GM19025 (cell line): ENCODE measurements around the gene HDAC8.

ENCODE experiments used
- ATAC-seq: cut with Tn5 transposase; IDR thresholded peaks from one replicate; pipeline ENCODE4 v1.9.1; 2021; ENCODE audit warnings: mild to moderate bottlenecking, low read depth, moderate library complexity; ENCODE audit not compliant: unreplicated experiment

HDAC8 gene

DNA sequence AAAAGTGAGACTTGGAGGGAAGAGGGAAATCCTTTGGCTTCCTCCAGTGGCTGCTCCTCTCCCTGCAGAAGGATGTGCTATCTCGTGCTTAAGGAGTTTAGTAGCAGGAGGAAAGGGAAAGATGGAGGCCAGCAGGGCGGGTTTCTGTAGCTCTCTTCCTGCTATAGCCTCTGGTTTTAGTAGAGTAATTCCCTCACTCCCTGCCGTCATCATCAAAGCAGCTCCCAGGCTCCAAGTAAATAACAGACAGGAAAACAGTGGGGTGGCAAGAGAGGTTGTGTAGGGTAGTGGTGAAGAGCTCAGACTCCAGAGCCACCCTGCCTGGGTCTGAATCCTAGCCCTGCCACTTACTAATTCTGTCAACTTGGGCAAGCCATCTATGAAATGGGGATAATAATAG is 185.4 kb downstream of the HDAC8 start:
- ATAC-seq = no peak

- no peak for ATAC-seq
Measured at GRCh38 chrX:72382202-72382595, 190.4 kb downstream of the HDAC8 start.

- no peak for ATAC-seq
Measured at GRCh38 chrX:72381439-72382201, 191.0 kb downstream of the HDAC8 start.

- no peak for ATAC-seq
Measured at GRCh38 chrX:72376124-72376523, 196.5 kb downstream of the HDAC8 start.

- no peak for ATAC-seq
Measured at GRCh38 chrX:72373136-72373535, 199.5 kb downstream of the HDAC8 start.

DNA sequence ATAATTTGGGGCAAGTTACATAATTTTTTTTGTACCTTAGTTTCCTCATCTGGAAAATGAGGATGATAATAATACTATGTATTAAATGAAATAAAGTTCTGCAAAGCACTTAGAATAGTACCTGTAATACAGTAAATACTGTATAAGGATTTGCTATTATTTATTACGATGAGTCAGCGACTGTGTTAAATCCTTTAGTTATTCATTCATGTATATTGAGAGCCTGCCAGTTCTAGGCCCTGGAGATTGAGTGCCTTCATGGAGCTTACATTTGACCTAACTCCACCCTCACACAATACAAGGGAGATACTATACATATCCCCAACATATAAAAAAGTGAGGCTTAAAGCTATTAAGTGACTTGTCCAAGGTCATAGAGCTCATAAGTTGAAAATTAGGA is 199.9 kb downstream of the HDAC8 start:
- ATAC-seq = no peak

DNA sequence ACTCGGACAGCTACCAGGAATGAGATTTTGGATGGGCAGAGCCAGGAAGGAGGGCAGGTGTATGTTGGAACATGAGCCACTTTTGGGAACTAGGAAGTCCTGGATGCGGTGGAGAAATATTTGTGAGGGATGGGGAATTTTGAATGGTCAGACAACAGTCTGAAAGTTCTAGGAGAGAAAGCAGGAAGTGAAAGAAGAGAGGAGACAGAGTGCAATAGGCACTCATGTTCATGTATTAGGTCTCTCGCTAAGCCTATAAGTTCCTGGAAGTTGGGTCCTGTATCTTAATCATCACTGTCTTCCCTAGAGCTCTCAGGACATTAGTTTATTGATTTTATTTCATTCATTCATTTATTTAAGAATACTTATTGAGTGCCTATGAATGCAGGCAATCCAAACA is 201.2 kb downstream of the HDAC8 start:
- no peak for ATAC-seq

GRCh38 chrX:72368796-72369195 is 203.8 kb downstream of the HDAC8 start:
- ATAC-seq = no peak

DNA sequence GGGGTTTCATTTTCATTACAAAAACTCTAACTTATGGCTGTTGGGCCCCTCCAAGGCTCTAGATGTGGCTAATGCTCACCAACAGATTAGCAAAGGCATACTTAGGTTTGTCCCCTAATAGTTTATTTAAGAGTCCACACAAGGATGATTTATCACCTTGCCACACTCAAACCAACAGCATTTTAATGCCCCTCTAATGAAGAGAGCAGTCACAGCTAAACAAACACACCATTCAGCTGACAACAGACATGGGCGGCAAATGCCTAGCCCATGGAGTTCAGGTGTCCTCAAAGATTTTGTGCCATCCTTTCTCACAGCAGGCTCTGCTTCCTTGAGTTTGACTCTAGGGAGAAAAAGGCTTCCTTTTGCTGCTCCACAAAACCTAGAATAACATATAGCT is 205.1 kb downstream of the HDAC8 start:
- no peak for ATAC-seq

DNA sequence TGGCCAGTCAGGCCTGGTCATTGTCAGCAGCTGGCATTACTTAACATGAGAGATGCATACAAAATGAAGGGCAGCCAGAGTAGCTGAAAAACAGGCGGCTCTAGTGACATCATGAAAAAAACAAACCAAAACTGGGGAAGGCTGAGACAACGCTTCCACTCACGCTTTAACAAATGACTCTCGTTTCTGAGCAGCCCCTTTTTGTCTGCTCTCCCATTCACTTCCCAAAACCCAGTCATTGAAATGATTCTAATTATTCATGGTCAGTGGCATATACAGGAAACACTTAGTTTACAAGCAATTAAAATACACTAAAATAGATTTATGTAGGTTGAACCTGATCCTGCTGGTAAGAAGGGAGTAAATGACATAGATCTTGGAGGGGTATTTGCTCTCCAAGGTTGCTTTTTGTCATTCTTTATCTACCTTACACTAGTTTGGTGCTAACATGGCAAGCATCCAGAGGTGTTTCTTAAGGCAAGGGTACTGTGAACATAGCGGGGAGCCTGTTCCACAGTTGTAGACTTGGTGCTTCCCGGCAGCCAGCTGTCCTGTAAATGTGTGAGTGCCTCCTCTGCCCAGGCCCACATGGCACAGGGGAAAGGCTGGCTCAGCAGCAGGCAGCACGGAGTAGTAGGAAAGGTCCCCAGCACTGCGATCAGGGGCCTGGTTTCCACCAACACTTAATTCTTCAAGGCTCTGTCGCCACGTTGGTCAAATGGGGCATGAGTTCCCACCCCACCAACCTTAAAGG is 205.8 kb downstream of the HDAC8 start:
- no peak for ATAC-seq

- ATAC-seq = no peak
Measured at GRCh38 chrX:72366178-72366577, 206.5 kb downstream of the HDAC8 start.

DNA sequence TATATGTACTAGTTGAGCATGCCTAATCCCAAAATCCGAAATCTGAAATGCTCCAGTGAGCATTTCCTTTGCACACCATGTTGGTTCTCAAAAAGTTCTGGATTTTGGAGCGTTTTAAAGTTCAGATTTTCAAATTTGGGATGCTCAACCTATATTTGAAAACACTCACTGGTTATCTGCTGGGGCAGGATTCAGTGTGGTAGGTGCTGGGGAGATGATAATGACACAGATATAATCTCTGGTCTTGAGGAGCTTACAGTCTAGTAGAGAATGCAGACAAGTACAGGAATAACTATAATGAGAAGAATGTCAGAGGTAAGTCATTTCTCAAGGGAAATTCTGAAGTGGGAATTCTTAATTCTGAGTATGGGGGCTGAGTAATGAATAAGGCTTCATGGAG is 207.5 kb downstream of the HDAC8 start:
- no peak for ATAC-seq

DNA sequence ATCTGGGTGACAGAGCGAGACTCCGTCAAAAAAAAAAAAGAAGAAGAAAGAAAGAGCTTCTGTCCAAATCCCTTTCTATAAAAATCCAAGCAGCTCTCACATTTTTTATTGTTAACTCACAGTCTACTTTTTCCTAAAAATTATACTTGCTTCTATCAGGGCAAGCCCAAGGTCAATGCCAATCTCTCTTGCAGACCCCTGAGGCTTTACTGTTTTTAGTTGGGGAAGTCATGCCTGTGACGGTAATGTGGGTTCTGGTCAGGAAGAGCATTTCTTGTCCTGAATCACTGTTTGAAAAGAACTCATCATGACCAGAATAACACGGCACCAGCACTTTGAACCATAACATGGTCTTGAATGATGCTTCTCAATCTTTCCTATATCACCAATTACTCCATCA is 212.3 kb downstream of the HDAC8 start:
- ATAC-seq = no peak

DNA sequence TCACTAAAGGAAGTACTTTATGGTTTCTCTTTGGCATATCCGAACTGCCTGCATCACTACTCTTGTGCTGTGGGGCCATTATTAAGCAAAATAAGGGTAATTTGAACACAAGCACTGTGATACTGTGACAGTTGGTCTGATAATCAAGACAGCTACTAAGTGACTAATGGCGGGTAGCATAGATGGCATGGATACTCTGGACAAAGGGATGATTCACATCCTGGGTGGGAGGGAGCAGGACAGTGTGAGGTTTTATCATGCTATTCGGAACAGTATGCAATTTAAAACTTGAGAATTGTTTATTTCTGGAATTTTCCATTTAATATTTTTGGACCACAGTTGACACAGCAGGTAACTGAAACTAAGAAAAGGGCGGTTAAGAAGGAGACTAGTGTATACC is 214.3 kb downstream of the HDAC8 start:
- ATAC-seq = no peak

DNA sequence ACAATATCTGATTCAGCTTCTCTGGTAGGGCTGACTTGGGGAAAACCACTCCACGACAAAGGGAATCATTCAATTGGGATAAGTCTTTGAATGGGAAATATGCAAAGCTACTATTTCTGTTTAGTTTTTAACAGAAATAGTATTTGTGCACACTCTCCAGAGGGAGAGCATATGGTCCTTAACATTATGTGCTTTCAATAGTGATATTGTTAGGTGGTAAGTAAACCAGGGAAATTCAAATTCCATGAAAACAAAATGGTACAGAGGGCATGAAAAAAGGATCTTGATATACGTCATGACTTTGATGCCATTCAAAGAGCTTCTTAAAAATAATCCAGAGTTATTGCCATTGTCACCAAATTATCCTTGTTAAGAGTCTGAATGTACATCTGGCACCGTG is 219.9 kb downstream of the HDAC8 start:
- ATAC-seq = no peak

DNA sequence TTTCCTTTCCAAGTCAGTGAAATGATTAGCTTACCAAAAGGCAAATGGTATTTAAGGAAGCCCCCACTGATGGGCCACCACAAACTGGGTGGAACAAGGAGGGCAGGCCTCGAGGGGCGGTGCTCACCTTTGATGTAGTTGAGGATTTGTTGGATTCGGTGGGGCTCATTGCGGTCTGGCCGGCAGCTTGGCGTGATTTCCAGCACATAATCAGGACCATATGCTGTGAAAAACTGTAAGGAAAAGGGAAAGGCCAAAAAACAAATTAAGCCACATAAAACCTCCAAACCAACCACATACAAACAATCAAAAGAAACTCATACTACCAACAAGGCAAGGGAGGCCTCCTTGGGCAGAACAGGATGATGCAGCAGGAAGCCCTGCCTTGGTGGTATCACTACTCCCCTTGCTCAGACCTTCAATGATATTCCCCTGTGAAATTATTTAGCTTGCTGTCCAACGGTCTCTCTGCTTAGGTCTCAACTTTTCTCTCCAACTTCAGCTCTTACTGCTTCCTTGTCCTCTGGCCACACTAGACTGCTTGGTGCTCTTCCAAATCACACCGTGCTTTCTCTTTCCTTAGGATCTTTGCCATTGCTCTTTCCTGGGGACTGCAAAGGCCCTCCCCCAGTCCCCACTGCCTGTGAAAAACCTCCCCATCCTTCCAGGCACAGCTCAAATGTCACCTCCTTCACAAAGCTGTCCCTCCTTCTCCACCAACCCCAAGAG is 220.9 kb downstream of the HDAC8 start:
- no peak for ATAC-seq

GRCh38 chrX:72349190-72349589 is 223.5 kb downstream of the HDAC8 start:
- peak; percentile 93 for ATAC-seq

GRCh38 chrX:72348247-72348979 is 224.2 kb downstream of the HDAC8 start:
- ATAC-seq = no peak

DNA sequence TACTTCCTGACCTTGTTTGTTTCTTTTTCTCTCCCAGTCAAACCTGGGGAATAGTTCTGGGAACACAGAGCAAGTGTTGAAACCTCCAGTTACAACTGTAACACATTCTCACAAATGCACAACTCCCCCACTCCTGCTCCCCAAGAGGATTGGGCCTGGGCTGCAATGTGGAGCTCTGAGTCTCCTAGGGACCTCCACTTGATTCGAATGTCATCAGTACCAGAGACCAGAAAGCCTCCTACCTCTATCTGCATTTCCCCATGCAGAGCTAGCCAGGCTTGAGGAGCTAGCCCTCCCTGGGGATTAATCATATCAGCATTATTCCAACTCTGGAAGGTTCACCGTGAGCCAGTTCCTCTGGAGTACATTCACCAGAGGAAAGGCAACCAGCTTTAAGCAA is 225.3 kb downstream of the HDAC8 start:
- ATAC-seq = no peak

DNA sequence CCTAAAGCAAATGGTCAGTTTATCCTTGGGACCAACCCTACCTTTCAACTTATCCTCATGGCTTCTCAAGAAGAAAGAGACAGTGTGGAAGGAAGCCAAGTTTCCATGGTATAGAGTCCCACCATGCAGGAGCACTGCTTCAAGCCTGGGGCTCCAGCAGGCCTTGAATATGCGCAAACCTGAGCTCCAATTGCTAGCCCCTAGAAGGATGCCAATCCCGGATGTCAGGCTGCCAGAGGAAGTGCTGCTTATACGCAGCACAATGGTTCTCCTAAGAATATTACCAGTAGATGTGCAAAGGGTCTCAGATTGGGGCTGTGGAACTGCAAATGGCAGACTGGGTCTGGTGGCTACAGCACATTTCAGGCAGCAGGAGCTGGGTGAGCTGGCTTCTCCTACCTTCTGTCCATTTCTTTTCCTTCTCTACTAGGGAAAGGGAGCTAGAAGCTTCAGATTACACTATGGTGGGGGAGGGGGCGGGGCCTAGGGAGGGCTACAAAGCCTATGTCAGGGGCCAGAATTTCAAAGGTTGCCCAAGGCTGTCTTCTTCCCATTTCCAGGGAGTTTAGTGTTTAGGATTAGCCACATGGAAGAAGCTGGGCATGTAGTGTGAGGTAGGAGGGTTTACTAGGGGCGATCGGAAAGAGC is 226.2 kb downstream of the HDAC8 start:
- ATAC-seq = no peak
